AML-193 (cell line): ENCODE data around the gene GRK5.

Source experiments
- DNase-seq, 2 experiments: peaks; one replicate each; lab custom pipeline; 2025; lab: John Stamatoyannopoulos, UW

Gene GRK5

DNA sequence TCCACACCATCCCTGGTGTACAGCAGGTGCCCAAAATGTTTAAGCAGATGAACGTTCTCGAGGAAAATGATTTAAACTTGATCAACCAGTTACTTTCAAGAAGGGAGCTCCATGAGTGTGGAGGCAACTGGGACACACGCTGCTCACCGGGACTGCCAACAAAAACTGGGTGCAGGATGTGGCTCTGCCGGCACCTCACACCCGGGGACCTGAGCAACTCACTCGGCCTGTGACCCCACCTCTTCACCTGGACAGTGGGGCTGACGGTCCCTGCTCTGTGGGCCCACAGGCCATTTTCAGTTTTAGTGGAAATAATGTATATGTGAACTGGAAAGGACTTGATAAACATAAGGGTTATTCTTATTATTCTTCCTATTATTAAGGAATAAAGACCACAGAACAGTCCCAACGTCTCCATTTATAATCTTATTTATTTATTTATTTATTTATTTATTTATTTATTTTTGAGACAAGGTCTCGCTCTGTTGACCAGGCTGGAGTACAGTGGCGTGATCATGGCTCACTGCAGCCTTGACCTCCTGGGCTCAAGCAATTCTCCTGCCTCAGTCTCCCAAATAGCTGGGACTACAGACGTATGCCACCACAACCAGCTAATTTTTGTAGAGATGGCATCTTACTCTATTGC lies 274.5 kb downstream of the GRK5 start:
- DNase-seq, result no peak

DNA sequence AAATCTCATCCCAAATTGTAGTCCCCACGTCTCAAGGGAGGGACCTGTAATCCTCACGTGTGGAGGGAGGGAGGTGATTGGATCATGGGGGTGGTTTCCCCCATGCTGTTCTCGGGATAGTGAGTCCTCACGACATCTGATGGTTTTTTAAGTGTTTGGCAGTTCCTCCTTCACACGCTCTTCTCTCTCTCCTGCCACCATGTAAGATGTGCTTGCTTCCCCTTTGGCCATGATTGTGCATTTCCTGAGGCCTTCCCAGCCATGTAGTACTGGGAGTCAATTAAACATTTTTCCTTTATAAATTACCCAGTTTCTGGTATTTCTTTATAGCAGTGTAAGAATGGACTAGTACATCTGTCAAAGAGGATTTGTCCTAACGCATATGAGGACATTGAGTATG lies 275.6 kb downstream of the GRK5 start:
- DNase-seq, result no peak

GRCh38 chr10:119483839-119484238 lies 276.5 kb downstream of the GRK5 start:
- no peak for DNase-seq

DNA sequence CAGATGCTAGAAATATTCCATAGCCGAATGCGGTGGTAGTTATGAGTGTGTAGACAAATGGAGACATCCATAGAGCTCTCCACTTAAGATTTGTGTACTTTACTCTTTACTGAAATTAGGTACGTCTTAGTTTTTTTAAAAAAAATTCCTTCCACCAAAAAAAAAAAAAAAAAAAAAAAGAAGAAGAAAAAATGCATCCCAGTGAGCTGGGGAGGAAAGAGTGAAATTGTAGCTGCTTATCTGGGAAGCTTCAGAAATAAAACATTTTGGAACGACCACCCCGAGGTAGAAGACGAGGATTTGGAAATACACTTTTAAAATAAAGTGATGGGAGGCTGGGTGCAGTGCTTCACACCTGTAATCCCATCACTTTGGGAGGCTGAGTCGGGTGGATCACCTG lies 281.3 kb downstream of the GRK5 start:
- DNase-seq, result no peak

GRCh38 chr10:119489991-119490326 lies 282.6 kb downstream of the GRK5 start:
- no peak for DNase-seq

DNA sequence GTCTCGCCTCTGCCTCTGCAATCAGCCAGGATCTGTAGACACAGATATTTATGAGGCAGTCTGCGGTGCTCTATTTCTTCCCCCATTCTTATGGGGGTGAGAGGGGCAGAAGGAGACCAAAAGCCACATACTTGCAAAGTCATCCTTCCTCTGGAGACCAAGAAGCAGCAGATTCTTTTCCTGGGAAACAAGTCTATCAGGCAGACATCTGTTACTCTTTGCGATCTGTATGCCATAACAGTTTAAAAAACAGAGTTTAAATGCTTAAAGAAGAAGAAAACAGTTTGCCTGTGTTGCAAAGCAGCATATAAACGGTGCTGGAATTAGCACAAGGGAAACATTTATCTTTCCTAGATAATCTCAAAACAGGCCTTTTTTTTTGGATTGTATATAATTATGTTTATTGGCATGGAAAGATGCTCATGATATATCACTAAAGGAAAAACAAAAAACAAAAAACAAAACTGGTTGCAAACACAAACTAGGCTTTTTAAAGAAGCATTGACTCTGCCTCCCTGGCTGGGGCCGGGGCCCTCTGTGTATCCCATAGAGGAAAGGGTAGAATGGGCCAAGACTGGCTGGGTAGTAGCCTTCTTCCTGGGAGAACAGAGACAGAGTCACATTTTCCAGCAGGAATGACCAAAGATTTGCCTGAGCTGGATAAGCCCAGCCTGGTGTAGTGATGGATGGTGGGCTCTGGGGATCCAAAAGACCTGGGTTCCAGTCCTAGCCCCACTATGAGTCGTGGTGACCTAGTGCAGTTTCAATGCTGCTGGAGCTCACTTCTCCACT lies 284.8 kb downstream of the GRK5 start:
- no peak for DNase-seq

GRCh38 chr10:119493155-119493554 lies 285.8 kb downstream of the GRK5 start:
- no peak for DNase-seq

GRCh38 chr10:119494236-119495020 lies 287.1 kb downstream of the GRK5 start:
- DNase-seq, result no peak

GRCh38 chr10:119495021-119495505 lies 287.7 kb downstream of the GRK5 start:
- no peak for DNase-seq

DNA sequence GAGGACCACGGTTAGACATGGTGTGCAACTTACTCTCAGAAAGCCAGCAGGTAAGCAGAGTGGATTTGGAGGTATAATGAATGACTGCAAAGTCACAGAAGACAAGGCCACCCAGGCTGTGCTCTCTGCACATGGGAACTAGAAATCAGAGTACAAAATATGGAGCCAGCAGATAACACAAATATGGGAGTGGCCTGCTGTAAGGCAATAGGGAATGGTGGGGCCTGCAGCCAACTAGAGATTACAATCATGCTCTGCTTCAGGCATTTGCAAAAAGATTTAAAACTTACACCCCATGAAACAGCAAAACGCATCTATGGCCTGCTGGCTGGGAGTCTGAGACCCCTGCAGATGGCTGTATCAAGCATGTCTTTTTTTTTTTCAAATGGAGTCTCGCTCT lies 288.2 kb downstream of the GRK5 start:
- no peak for DNase-seq

DNA sequence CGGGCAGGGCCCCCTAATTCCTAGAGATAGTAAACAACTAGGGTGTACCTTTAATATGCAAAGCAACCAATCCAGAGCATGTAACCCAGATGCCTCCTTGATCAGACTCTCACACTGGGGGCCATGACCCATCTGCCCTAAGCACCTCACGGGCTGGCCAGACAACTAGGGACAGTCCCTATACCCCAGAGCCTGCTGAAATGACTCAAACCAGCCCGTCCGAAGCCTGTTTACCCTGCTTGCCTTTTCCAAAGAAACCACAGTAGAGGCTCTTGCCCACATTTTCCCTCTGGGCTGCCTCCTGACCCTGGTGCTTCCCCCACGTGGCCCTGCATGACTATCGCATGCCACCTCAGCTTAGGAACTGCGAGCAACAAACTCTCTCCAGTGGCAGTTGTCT lies 288.9 kb downstream of the GRK5 start:
- no peak for DNase-seq

GRCh38 chr10:119497243-119497642 lies 289.9 kb downstream of the GRK5 start:
- no peak for DNase-seq

DNA sequence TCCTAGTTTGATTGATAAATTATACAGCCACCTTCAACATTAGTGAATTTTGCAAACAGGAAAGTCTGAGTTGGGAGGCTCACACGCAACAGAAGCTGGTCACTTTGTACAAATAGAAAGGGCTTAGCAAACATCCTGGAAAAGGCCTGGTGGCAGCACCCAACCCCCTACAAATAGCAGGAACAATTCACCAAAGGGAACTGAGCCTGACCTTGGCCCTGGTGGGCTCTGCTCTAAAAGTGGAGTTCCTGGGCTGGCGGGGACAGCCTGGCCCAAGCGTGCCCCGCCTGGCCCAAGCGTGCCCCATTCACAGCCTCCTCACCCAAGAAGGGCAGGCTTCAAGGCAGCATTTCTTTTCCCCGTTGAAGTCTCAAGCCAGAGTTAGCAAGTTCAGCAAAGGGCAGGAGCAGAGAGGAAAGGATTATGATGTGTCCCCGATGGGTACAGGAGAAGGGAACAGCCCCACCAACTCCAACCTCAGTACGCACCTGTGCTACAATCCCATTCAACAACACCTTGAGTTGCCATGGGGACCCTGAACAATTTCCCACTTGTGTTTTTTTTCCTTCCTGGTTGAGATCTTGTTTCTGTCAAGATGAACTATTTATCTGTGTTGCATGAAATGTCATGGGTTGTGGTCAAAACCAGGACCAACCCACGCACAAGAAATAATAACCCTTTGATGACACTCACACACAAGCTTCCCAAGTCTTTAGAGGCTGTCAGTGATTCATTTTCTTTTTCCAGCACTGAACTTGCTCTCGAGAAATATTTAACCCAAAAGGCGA lies 291.7 kb downstream of the GRK5 start:
- no peak for DNase-seq

DNA sequence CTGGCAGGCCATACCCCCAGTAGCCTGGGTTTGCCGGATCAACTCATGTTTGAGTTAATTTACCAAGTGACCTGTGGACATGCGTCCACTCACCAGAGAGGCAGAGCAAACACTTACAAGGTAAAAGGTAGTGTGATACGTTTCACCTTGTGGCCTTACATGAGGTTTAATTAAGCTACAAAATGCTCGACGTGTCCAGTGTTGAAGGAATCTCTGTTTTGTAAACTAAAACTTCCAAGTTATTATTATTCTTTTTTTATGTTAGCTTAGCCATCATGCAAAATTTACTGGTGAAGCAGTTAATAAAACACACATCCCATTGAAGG lies 292.3 kb downstream of the GRK5 start:
- no peak for DNase-seq

DNA sequence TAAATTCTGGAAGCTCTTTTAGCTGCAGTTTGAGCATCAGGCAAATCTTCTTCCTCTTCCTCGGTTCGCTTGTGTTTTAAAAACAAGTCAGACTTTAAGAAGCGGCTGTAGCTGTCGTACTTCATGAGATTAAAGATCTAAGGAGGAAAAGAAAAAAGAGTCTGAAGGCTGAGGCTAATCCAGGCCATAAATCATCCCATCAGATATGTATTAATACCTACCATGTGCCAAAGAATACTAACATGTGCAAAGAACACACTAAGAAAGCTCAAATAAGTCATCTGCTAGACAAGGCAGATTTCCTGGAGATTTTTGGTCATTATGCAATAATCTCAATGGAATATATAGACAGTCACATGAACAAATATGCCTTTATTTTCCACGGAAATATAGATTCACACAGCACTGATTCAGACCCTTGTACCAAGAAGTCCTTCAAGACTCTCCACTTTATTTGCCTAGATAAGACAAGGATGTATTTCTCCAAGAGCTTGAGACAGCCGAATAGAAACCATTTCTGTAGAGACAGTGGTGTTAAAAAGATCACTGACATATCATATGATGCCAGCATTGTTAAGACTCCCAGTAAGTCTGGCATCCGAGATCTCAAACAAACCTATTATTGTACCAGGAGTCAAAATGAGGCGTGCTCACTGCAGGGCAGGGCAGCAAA lies 292.9 kb downstream of the GRK5 start:
- DNase-seq, result no peak

DNA sequence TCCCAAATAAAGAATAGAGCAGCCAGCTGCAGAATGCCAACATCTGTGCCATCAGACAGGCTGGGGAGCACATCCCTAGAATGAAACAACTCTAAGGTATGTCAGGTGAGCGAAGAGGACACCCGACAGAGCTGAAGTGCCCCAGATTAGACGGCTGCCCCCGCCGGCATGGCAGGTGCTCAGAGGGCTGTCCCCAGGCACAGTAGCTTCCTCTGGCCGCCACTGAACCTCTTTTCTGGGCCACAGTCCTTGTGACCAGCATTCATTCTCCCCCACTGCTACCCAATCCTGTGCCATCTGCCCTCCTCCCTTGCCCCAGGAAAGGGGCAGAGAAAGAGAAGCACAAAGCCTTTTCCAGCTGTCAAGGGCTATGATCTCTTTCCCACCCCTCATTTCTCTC lies 293.4 kb downstream of the GRK5 start:
- no peak for DNase-seq

DNA sequence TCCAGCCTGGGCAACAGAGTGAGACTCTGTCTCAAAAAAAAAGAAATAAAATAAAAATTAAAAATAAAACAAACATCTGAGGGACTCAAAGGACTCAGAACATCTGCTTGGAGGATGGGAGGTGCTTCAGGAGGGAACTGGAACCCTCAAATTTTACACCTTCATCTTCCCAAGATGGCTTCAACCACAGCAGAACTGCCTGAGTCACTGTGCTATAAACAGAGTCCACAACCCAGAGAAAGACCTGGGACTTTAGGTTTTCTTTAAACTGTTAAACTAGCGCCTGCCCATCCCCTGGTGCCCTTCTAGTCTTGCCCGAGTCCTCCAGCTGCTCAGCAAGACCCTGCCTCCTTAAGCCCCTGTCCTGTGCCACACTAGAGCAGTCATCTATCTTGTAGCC lies 294.3 kb downstream of the GRK5 start:
- DNase-seq, result no peak

GRCh38 chr10:119502209-119502608 lies 294.8 kb downstream of the GRK5 start:
- no peak for DNase-seq

- no peak for DNase-seq
Observed at GRCh38 chr10:119502618-119503155, 295.3 kb downstream of the GRK5 start.

DNA sequence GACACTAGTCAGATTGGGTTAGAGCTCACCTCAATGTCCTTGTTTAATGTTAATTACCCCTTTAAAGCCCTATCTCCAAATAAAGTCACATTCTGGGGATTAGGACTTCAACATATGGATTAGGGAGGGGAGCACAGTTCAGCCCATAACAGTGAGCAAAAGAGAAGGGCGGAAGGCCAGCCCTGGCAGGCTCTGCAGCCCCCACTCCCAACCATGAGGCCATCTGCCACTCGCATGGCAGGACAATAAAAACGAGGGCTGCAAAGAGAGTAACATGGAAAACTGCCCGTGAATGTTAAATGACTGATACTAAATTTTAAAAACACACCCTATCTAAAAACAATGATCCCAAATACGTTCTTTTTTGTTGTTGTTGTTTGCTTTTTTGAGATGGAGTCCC lies 296.4 kb downstream of the GRK5 start:
- no peak for DNase-seq

DNA sequence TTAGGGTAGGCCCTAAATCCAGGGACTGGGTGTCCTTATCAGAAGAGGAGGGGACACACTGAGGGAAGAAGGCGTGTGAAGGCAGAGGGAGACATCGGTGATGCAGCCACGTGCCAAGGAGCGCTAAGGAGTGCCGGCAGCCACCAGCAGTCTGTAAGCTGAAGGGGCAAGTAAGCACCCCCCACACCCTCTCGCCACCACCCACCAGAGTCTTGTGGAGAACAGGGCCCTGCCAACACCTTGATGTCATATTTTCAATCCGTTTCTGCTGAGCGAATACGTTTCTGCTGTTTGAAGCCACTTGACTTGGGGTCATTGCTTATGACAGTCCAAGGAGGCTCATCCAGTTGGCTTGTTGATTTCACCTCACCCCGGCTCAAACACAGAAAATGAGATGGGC lies 297.3 kb downstream of the GRK5 start:
- DNase-seq, result no peak
